H1 (cell line): ENCODE data around the gene GABRB2. TPM values are rescaled to one million over a fixed set of nuclear protein-coding genes. Genes with fewer than 3 reads are reported as not detected.

Source experiments
- CTCF ChIA-PET: fragments of 300-600 bp; sonication (Branson Sonifier 250); formaldehyde crosslinking; loops from one replicate; lab custom pipeline; 2021; ENCODE audit not compliant: partially characterized antibody; lab: Charles Lee
- POLR2A ChIA-PET: fragments of 300-600 bp; sonication (Branson Sonifier 250); formaldehyde crosslinking; loops from one replicate; lab custom pipeline; 2021; ENCODE audit warnings: inconsistent platforms; ENCODE audit not compliant: partially characterized antibody; lab: Charles Lee
- DNase-seq, 2 experiments: peaks; one replicate each; pipeline versions ENCODE4 v3.0.0 to v3.0.0-alpha.2; 2010 to 2022; ENCODE audit warnings: low spot score in 2 of 2, low read depth in 1 of 2, mixed read lengths in 1 of 2
- FAIRE-seq: peaks from 2 replicates; lab custom pipeline; 2011; peaks lifted over from hg19 to GRCh38; lab: Jason Lieb, UNC
- H2AFZ ChIP-seq: 2 replicates; pipeline ENCODE4 v1.8.1; 2012; ENCODE audit warnings: low read length, inconsistent platforms
- H2AK5ac ChIP-seq: 2 replicates; pipeline ENCODE4 v1.6.1; 2013; ENCODE audit warnings: low read depth, low read length
- H2BK120ac ChIP-seq: replicated peaks from 2 replicates; pipeline ENCODE3; 2013; ENCODE audit warnings: low read depth, low read length, inconsistent platforms
- H2BK12ac ChIP-seq: 2 replicates; pipeline ENCODE4 v1.6.1; 2013; ENCODE audit warnings: low read depth, low read length
- H2BK15ac ChIP-seq: 2 replicates; pipeline ENCODE4 v1.6.1; 2013; ENCODE audit warnings: low read length
- H2BK20ac ChIP-seq: 2 replicates; pipeline ENCODE4 v1.6.1; 2013; ENCODE audit warnings: low read length
- H2BK5ac ChIP-seq: 2 replicates; pipeline ENCODE4 v1.6.1; 2013; ENCODE audit warnings: low read depth, low read length
- H3K14ac ChIP-seq: 2 replicates; pipeline ENCODE4 v1.6.1; 2013; ENCODE audit warnings: inconsistent platforms; ENCODE audit not compliant: insufficient read length
- H3K18ac ChIP-seq: 2 replicates; pipeline ENCODE4 v1.6.1; 2013; ENCODE audit warnings: low read length; ENCODE audit errors: extremely low read depth
- H3K23ac ChIP-seq: 2 replicates; pipeline ENCODE4 v1.6.1; 2013; ENCODE audit warnings: inconsistent platforms; ENCODE audit not compliant: insufficient read length
- H3K23me2 ChIP-seq: 2 replicates; pipeline ENCODE4 v1.6.1; 2013; ENCODE audit warnings: low read depth, low read length
- H3K27ac ChIP-seq: 2 replicates; pipeline ENCODE4 v1.6.1; 2011; ENCODE audit warnings: low read depth, low read length, inconsistent platforms
- H3K27me3 ChIP-seq, 4 experiments: replicated peaks in 1 of 4; 1 replicate in 1 of 4; 2 replicates in 3 of 4; pipeline versions ENCODE4 v1.6.1 to v1.8.1; 2011 to 2013; ENCODE audit warnings: low read length in 3 of 4, mild to moderate bottlenecking in 3 of 4, inconsistent platforms in 2 of 4, mixed read lengths in 2 of 4, moderate library complexity in 1 of 4; ENCODE audit not compliant: control insufficient read depth in 3 of 4, insufficient read depth in 3 of 4; ENCODE audit errors: extremely low read depth in 1 of 4
- H3K36me3 ChIP-seq, 4 experiments: 2 replicates each; pipeline versions ENCODE4 v1.6.1 to v1.8.1; 2011 to 2013; ENCODE audit warnings: mild to moderate bottlenecking in 4 of 4, low read length in 3 of 4, moderate library complexity in 2 of 4, control low read depth in 1 of 4, inconsistent platforms in 1 of 4; ENCODE audit not compliant: insufficient read depth in 4 of 4, control insufficient read depth in 2 of 4
- H3K4ac ChIP-seq: replicated peaks from 2 replicates; pipeline ENCODE3; 2013; ENCODE audit warnings: low read length, low read depth, mixed read lengths, inconsistent platforms; ENCODE audit not compliant: insufficient read length
- H3K4me1 ChIP-seq, 4 experiments: replicated peaks in 1 of 4; 1 replicate in 1 of 4; 2 replicates in 3 of 4; pipeline versions ENCODE4 v1.6.1 to v1.8.1; 2011 to 2013; ENCODE audit warnings: low read length in 3 of 4, inconsistent platforms in 2 of 4, mixed read lengths in 1 of 4; ENCODE audit not compliant: insufficient read depth in 4 of 4, control insufficient read depth in 3 of 4
- H3K4me2 ChIP-seq, 2 experiments: 2 replicates each; pipeline versions ENCODE4 v1.6.1 to v1.8.1; 2011 to 2013; ENCODE audit warnings: low read depth in 2 of 2, low read length in 2 of 2, control low read depth in 1 of 2, inconsistent platforms in 1 of 2, mild to moderate bottlenecking in 1 of 2; ENCODE audit not compliant: insufficient read depth in 1 of 2
- H3K4me3 ChIP-seq, 4 experiments: fragments of 200-600, 300-600 bp in 1 of 4; sonication (generic), shearing (Covaris generic), sonication (Bioruptor Twin) in 1 of 4; 2 replicates each; pipeline versions ENCODE4 v1.5.1 to v1.8.1; 2011 to 2016; ENCODE audit warnings: low read length in 4 of 4, low read depth in 3 of 4, control low read depth in 2 of 4, inconsistent platforms in 2 of 4, mild to moderate bottlenecking in 2 of 4, mixed read lengths in 1 of 4, moderate library complexity in 1 of 4; ENCODE audit not compliant: insufficient read depth in 2 of 4; ENCODE audit errors: extremely low read depth in 1 of 4
- H3K56ac ChIP-seq: replicated peaks from 2 replicates; pipeline ENCODE3; 2013; ENCODE audit warnings: low read depth, mild to moderate bottlenecking, mixed read lengths, low read length, inconsistent platforms; ENCODE audit not compliant: insufficient read length
- H3K79me1 ChIP-seq: 2 replicates; pipeline ENCODE4 v1.6.1; 2013; ENCODE audit warnings: low read depth, low read length, control low read depth
- H3K79me2 ChIP-seq, 2 experiments: 2 replicates each; pipeline versions ENCODE4 v1.6.1 to v1.8.1; 2012 to 2013; ENCODE audit warnings: low read length in 2 of 2, mild to moderate bottlenecking in 2 of 2, inconsistent platforms in 1 of 2; ENCODE audit not compliant: insufficient read depth in 2 of 2, control insufficient read depth in 1 of 2
- H3K9ac ChIP-seq, 4 experiments: replicated peaks in 1 of 4; 1 replicate in 1 of 4; 2 replicates in 3 of 4; pipeline versions ENCODE4 v1.6.1 to v1.8.1; 2011 to 2013; ENCODE audit warnings: low read depth in 3 of 4, low read length in 3 of 4, control low read depth in 2 of 4, mild to moderate bottlenecking in 2 of 4, moderate library complexity in 2 of 4, inconsistent platforms in 1 of 4; ENCODE audit errors: extremely low read depth in 1 of 4
- H3K9me3 ChIP-seq, 2 experiments: 2 replicates each; pipeline versions ENCODE4 v1.6.1 to v1.8.1; 2012 to 2013; ENCODE audit warnings: mild to moderate bottlenecking in 2 of 2, moderate library complexity in 2 of 2, control low read depth in 1 of 2, inconsistent platforms in 1 of 2, low read depth in 1 of 2, low read length in 1 of 2, mixed read lengths in 1 of 2; ENCODE audit not compliant: insufficient read depth in 2 of 2
- H4K20me1 ChIP-seq, 2 experiments: replicated peaks in 1 of 2; 2 replicates each; pipeline versions ENCODE3 to v1.8.1; 2011 to 2013; ENCODE audit warnings: inconsistent platforms in 2 of 2, low read length in 2 of 2, mild to moderate bottlenecking in 1 of 2; ENCODE audit not compliant: insufficient read depth in 2 of 2, control insufficient read depth in 1 of 2
- H4K5ac ChIP-seq: 2 replicates; pipeline ENCODE4 v1.6.1; 2013; ENCODE audit warnings: low read length, low read depth, mixed read lengths, inconsistent platforms; ENCODE audit not compliant: insufficient read length
- H4K8ac ChIP-seq: 2 replicates; pipeline ENCODE4 v1.8.0; 2013; ENCODE audit warnings: mild to moderate bottlenecking, moderate library complexity, low read length, inconsistent platforms; ENCODE audit not compliant: insufficient read depth; ENCODE audit errors: extremely low read depth
- H4K91ac ChIP-seq: replicated peaks from 2 replicates; pipeline ENCODE3; 2013; ENCODE audit warnings: low read length, mixed read lengths, inconsistent platforms; ENCODE audit not compliant: insufficient read length
- CHD1 ChIP-seq: IDR thresholded peaks from 2 replicates; pipeline ENCODE4 v1.6.1; 2012; ENCODE audit warnings: low read depth, low read length, improper control_type of control experiment
- EP300 ChIP-seq, 2 experiments: IDR thresholded peaks; 1 replicate in 1 of 2; 2 replicates in 1 of 2; pipeline ENCODE4 v1.6.1; 2011 to 2012; ENCODE audit warnings: low read depth in 2 of 2, low read length in 2 of 2, mild to moderate bottlenecking in 2 of 2, borderline replicate concordance in 1 of 2, inconsistent platforms in 1 of 2, moderate library complexity in 1 of 2
- JUND ChIP-seq: IDR thresholded peaks from 2 replicates; pipeline ENCODE4 v1.6.1; 2011; ENCODE audit warnings: mild to moderate bottlenecking, improper control_type of control experiment, low read length
- NRF1 ChIP-seq: IDR thresholded peaks from 2 replicates; pipeline ENCODE4 v1.6.1; 2011; ENCODE audit warnings: mild to moderate bottlenecking, low read depth, low read length, improper control_type of control experiment
- POLR2AphosphoS5 ChIP-seq: IDR thresholded peaks from 2 replicates; pipeline ENCODE4 v1.6.1; 2011; ENCODE audit warnings: low read depth, low read length
- SRF ChIP-seq: IDR thresholded peaks from 2 replicates; pipeline ENCODE4 v1.6.1; 2011; ENCODE audit warnings: mild to moderate bottlenecking, low read depth, low read length, moderate library complexity
- TAF1 ChIP-seq: IDR thresholded peaks from 2 replicates; pipeline ENCODE4 v1.6.1; 2011; ENCODE audit warnings: mild to moderate bottlenecking, low read depth, low read length
- TAF7 ChIP-seq: optimal IDR thresholded peaks from 2 replicates; pipeline ENCODE3; 2011; ENCODE audit warnings: low read depth, mild to moderate bottlenecking, inconsistent platforms, low read length, moderate library complexity, borderline replicate concordance
- WGBS, 2 experiments: shearing (Covaris generic) in 1 of 2; methylation state at CpG; one replicate each; pipeline versions ENCODE4 v1.1.6 to v1.1.7; 2013 to 2015; ENCODE audit warnings: low lambda C conversion rate in 2 of 2, mixed read lengths in 2 of 2, inconsistent platforms in 1 of 2, low coverage in 1 of 2, missing lambda C conversion rate in 1 of 2; ENCODE audit not compliant: insufficient replicate concordance in 2 of 2, insufficient coverage in 1 of 2, insufficient read length in 1 of 2; ENCODE audit errors: extremely low coverage in 1 of 2, missing lambda C conversion rate in 1 of 2; 5-methylcytosine and 5-hydroxymethylcytosine counted together
- polyA plus RNA-seq, 7 experiments: library from polyadenylated mRNA; depleted of rRNA in 3 of 7; stranded (reverse) in 5 of 7; unstranded in 2 of 7; fragments of >200 nt in 5 of 7; fragments of 200-250 nt in 2 of 7; gene quantifications; 1 replicate in 5 of 7; 2 replicates in 1 of 7; 4 replicates in 1 of 7; pipeline versions ENCODE4 v1.2.1 to v1.2.3, GENCODE V29; 2011 to 2013; ENCODE audit warnings: missing spikeins in 2 of 7, mixed read lengths in 2 of 7
- total RNA-seq: library from RNA; stranded (reverse); fragmentation: NEBNext Ultra II Directional; extraction: Animal tissue kit (Norgen Biotek cat#: 25700); gene quantifications from 2 replicates; pipeline ENCODE4 v1.2.1, GENCODE V29; 2021
- TF ChIP-seq, protein P1 (sequence below), 3 experiments: IDR thresholded peaks; 1 replicate in 2 of 3; 2 replicates in 1 of 3; pipeline versions ENCODE4 v1.5.1 to v1.6.1; 2011; ENCODE audit warnings: low read length in 3 of 3, mild to moderate bottlenecking in 3 of 3, inconsistent platforms in 2 of 3, low read depth in 1 of 3, moderate library complexity in 1 of 3; ENCODE audit not compliant: insufficient read depth in 1 of 3; ENCODE audit errors: control extremely low read depth in 1 of 3

The GABRB2 gene
- total and polyA plus RNA-seq, 2 of the 8 experiments (the other 6 are each of a cell fraction or from before 2014, with no cell fraction given): 0.54 to 1.9 TPM

DNA sequence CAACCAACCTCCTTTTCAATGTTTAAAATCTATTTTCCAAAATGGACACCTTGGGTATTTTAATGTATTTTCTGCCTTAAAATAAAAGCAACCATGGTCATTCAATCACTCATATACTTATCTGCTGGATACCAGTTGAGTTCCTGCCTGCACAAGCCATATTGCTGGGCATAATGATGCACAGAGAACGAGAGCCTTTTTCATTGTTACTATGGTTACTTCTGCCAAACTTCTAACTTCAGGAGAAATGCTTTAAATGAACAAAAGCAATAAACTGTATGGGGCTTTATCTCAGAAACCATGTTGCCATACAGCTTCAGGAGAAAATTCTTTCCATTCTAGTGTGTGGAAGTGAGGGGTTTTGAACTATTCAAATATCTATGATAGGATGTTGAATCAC, 269.5 kb downstream of the GABRB2 start:
- H2BK120ac ChIP-seq: no peak overlapping the region
- H4K20me1 ChIP-seq: no peaks in the 10 kb centered on the region
- no peak overlapping the region for H4K8ac ChIP-seq
- no peak overlapping the region for H3K14ac ChIP-seq
- no peak overlapping the region for H3K4me3 ChIP-seq
- H2BK15ac ChIP-seq: no peak overlapping the region
- H2BK12ac ChIP-seq: no peak overlapping the region
- no peak overlapping the region for H2AK5ac ChIP-seq
- H3K9ac ChIP-seq: no peak overlapping the region
- no peaks in the 10 kb centered on the region for H3K23me2 ChIP-seq
- no peak overlapping the region for H2BK5ac ChIP-seq
- H3K4me2 ChIP-seq: no peak overlapping the region
- H3K23ac ChIP-seq: no peak overlapping the region
- H3K36me3 ChIP-seq: no peaks in the 10 kb centered on the region
- H2BK20ac ChIP-seq: no peak overlapping the region
- 100% methylated on average over 1 of the region's 1 CpG; no CpG with 5 or more reads in 1 of the 2 experiments for WGBS, 2 experiments
- no peak for FAIRE-seq
- no peaks in the 10 kb centered on the region for H3K9me3 ChIP-seq
- H3K4me1 ChIP-seq: no peaks in the 10 kb centered on the region
- H3K4ac ChIP-seq: no peak overlapping the region
- CTCF ChIA-PET: no interaction called here
- H3K79me1 ChIP-seq: no peaks in the 10 kb centered on the region
- POLR2A ChIA-PET: no interaction called here
- no peak overlapping the region for H3K18ac ChIP-seq
- no peaks in the 10 kb centered on the region for H3K27me3 ChIP-seq
- no peak overlapping the region for H2AFZ ChIP-seq
- H3K27ac ChIP-seq: no peak overlapping the region
- H3K56ac ChIP-seq: no peak overlapping the region
- no peaks in the 10 kb centered on the region for H3K79me2 ChIP-seq
- no peak overlapping the region for H4K5ac ChIP-seq
- no peak for TF ChIP-seq POLR2AphosphoS5
- no peak for TF ChIP-seq CHD1
- no peak for TF ChIP-seq JUND
- no peak for TF ChIP-seq TAF1
- TF ChIP-seq TAF7: no peak
- no peak for TF ChIP-seq NRF1
- TF ChIP-seq, protein P1, sequence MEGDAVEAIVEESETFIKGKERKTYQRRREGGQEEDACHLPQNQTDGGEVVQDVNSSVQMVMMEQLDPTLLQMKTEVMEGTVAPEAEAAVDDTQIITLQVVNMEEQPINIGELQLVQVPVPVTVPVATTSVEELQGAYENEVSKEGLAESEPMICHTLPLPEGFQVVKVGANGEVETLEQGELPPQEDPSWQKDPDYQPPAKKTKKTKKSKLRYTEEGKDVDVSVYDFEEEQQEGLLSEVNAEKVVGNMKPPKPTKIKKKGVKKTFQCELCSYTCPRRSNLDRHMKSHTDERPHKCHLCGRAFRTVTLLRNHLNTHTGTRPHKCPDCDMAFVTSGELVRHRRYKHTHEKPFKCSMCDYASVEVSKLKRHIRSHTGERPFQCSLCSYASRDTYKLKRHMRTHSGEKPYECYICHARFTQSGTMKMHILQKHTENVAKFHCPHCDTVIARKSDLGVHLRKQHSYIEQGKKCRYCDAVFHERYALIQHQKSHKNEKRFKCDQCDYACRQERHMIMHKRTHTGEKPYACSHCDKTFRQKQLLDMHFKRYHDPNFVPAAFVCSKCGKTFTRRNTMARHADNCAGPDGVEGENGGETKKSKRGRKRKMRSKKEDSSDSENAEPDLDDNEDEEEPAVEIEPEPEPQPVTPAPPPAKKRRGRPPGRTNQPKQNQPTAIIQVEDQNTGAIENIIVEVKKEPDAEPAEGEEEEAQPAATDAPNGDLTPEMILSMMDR (IDR thresholded peaks at IDR 0.05; ENCODE audit: control extremely low read depth in 1 of 3, insufficient read depth in 1 of 3, low read depth in 1 of 3, low read length in 3 of 3): no peak
- no peak for TF ChIP-seq EP300 (IDR thresholded peaks at IDR 0.05; ENCODE audit: borderline replicate concordance in 1 of 2, low read depth in 2 of 2, low read length in 2 of 2)
- no peak for TF ChIP-seq SRF
- DNase-seq: no peak
- no peak overlapping the region for H4K91ac ChIP-seq
